Stomach (tissue), 9 donors: ENCODE results near the gene ASMTL. TPM values are rescaled to one million over a fixed set of nuclear protein-coding genes. Genes with fewer than 3 reads are reported as not detected.

Source experiments
- DNase-seq, 2 donors: peaks; one replicate each; pipeline versions ENCODE4 v3.0.0 to v3.0.0-alpha.2; 2013 to 2019
- H3K27ac ChIP-seq, 5 donors: fragments of 200-600 bp in 4 of 5; sonication (generic) in 4 of 5; one replicate each; pipeline ENCODE4 v1.5.1; 2013 to 2019; ENCODE audit warnings: mild to moderate bottlenecking in 1 of 5, moderate library complexity in 1 of 5
- H3K27me3 ChIP-seq, 3 donors: fragments of 200-600 bp; sonication (generic); one replicate each; pipeline ENCODE4 v1.5.1; 2017 to 2019; ENCODE audit warnings: mixed run types in 1 of 3
- H3K36me3 ChIP-seq, 4 donors: fragments of 200-600 bp; sonication (generic); 1 replicate in 3 of 4; 2 replicates in 1 of 4; pipeline ENCODE4 v1.5.1; 2016 to 2019
- H3K4me1 ChIP-seq, 4 donors: fragments of 200-600 bp; sonication (generic); one replicate each; pipeline ENCODE4 v1.5.1; 2016 to 2019
- H3K4me3 ChIP-seq, 4 donors: fragments of 200-600 bp; sonication (generic) in 3 of 4; one replicate each; pipeline ENCODE4 v1.5.1; 2016 to 2019; ENCODE audit warnings: mild to moderate bottlenecking in 1 of 4
- H3K9me3 ChIP-seq, 4 donors: fragments of 200-600 bp; sonication (generic); one replicate each; pipeline ENCODE4 v1.5.1; 2016 to 2019
- EP300 ChIP-seq: sonication (generic); formaldehyde crosslinking; IDR thresholded peaks from one replicate; pipeline ENCODE4 v1.6.1; 2017; ENCODE audit warnings: antibody characterized with exemption
- POLR2A ChIP-seq, 4 donors: fragments of 450-650 bp; IDR thresholded peaks; one replicate each; pipeline ENCODE4 v1.6.1; 2016; ENCODE audit warnings: antibody characterized with exemption in 4 of 4, control low read depth in 2 of 4, mild to moderate bottlenecking in 1 of 4, moderate library complexity in 1 of 4
- POLR2AphosphoS5 ChIP-seq, 3 donors: sonication (generic); formaldehyde crosslinking; IDR thresholded peaks; one replicate each; pipeline ENCODE4 v1.6.1; 2016; ENCODE audit warnings: antibody characterized with exemption in 3 of 3
- WGBS, 5 donors: extraction: QIAGEN DNeasy Blood & Tissue Kit in 3 of 5; methylation state at CpG; one replicate each; pipeline versions ENCODE4 v1.1.5 to v1.1.7; 2013 to 2018; 5-methylcytosine and 5-hydroxymethylcytosine counted together
- intact Hi-C: fragments of 100-400 bp; cut with DNase I; formaldehyde crosslinking; loops from one replicate; pipeline ENCODE4 v1.15.1; 2023; ENCODE audit warnings: low total_unique reads
- polyA plus RNA-seq, 3 donors: library from polyadenylated mRNA; stranded (reverse); fragments of 200-250 nt; gene quantifications; one replicate each; pipeline ENCODE4 v1.2.3, GENCODE V29; 2013
- total RNA-seq, 5 donors: library from RNA; depleted of rRNA; stranded (reverse); fragments of >200 nt; gene quantifications; one replicate each; pipeline versions ENCODE4 v1.1.0 to v1.2.3, GENCODE V29; 2014 to 2016
- TF ChIP-seq, protein P1 (sequence below), 7 experiments: fragments of 450-650 bp in 4 of 7; fragments of 200-600 bp in 3 of 7; sonication (generic) in 3 of 7; IDR thresholded peaks; one replicate each; pipeline ENCODE4 v1.5.1; 2016 to 2019; ENCODE audit warnings: antibody characterized with exemption in 7 of 7, control low read depth in 2 of 7, mild to moderate bottlenecking in 1 of 7
- donor health status: healthy with polysubstance abuse.
- donor health status: Bipolar disorder and iron deficiency.
- donor health status: healthy.

Gene ASMTL
- total and polyA plus RNA-seq, 8 donors = 5.8 to 45.8 (median 17.9) TPM

DNA sequence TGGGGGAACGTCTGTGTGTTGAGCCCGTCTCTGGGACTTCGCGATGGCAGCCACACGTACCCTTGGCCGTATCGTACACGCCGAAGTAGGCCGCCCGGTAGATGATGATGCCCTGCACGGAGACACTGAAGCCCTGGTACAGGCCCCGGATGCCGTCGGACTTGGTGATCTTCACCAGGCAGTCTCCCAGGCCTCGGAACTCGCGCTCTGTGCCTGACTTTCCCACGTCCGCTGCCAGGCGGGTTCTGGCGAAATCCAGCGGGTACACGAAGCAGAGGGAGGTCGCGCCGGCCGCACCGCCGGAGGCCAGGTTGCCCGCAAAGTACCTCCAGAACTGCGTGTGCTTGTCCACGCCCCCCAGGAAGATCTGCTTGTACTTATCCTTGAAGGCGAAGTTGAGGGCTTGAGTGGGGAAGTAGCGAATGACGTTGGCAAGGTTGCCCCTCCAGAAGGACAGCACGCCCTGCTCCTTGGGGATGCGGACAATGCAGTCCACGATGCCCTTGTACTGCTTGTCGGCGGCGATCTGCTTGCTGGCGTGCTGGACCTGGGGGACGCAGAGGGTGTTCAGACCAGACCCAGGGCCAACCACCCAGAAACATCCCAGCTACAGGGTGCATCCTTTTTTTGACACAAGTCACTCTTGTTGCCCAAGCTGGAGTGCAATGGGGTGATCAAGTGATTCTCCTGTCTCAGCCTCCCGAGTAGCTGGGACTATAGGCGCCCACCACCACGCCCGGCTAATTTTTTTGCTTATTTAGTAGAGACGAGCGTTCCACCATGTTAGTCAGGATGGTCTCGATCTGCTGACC lies 63.3 kb downstream of the ASMTL start:
- H3K9me3 ChIP-seq = no peaks in the 10 kb centered on the region
- no peaks in the 10 kb centered on the region for H3K27me3 ChIP-seq
- TF ChIP-seq POLR2A (IDR thresholded peaks at IDR 0.05) = no peak
- TF ChIP-seq EP300 = no peak
- no peak for TF ChIP-seq POLR2AphosphoS5 (IDR thresholded peaks at IDR 0.05)
- TF ChIP-seq, protein P1, sequence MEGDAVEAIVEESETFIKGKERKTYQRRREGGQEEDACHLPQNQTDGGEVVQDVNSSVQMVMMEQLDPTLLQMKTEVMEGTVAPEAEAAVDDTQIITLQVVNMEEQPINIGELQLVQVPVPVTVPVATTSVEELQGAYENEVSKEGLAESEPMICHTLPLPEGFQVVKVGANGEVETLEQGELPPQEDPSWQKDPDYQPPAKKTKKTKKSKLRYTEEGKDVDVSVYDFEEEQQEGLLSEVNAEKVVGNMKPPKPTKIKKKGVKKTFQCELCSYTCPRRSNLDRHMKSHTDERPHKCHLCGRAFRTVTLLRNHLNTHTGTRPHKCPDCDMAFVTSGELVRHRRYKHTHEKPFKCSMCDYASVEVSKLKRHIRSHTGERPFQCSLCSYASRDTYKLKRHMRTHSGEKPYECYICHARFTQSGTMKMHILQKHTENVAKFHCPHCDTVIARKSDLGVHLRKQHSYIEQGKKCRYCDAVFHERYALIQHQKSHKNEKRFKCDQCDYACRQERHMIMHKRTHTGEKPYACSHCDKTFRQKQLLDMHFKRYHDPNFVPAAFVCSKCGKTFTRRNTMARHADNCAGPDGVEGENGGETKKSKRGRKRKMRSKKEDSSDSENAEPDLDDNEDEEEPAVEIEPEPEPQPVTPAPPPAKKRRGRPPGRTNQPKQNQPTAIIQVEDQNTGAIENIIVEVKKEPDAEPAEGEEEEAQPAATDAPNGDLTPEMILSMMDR (IDR thresholded peaks at IDR 0.05) = no peak
- peak overlapping the region in 2 of 4 donors; percentile 92 to 98 for H3K4me3 ChIP-seq
- peaks cover 62 to 66% (median 66%) of the 10 kb centered on the region in 4 donors for H3K36me3 ChIP-seq
- intact Hi-C loops = no loop called here
- H3K4me1 ChIP-seq = peaks cover 33 to 58% (median 49%) of the 10 kb centered on the region in 4 donors
- no peak overlapping the region for H3K27ac ChIP-seq
- DNase-seq = peak in 1 of 2 donors; percentile 24
- whole genome bisulfite sequencing, 5 donors = 87 to 90% (median 88%) methylated on average over 39 to 51 of the region's 51 CpGs

DNA sequence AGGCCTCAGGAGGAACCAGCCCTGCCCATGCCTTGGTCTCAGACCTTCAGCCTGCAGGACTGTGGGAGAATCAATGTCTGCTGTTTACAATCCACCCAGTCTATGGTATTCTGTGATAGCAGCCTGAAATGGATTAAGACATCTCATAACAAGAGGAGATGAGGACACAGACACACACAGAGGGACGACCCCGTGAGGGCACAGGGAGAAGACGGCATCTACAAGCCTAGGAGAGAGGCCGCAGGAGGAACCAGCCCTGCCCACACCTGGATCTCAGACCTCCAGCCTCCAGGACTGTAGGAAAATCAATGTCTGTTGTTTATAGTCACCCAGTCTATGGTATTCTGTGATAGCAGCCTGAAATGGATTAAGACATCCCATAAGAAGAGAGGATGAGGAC lies 64.1 kb downstream of the ASMTL start:
- intact Hi-C loops = no loop called here
- no peak overlapping the region for H3K27ac ChIP-seq
- DNase-seq = peak in 1 of 2 donors; percentile 15
- 82 to 93% (median 88%) methylated on average over 4 of the region's 4 CpGs for WGBS, 5 donors
- H3K9me3 ChIP-seq = no peaks in the 10 kb centered on the region
- TF ChIP-seq EP300 = no peak
- TF ChIP-seq, protein P1 (IDR thresholded peaks at IDR 0.05) = no peak
- no peak for TF ChIP-seq POLR2AphosphoS5 (IDR thresholded peaks at IDR 0.05)
- no peak for TF ChIP-seq POLR2A (IDR thresholded peaks at IDR 0.05)
- H3K36me3 ChIP-seq = peaks cover 62 to 73% (median 73%) of the 10 kb centered on the region in 4 donors
- peaks cover 33 to 50% (median 44%) of the 10 kb centered on the region in 4 donors for H3K4me1 ChIP-seq
- peak overlapping the region in 2 of 4 donors; percentile 92 to 98 for H3K4me3 ChIP-seq
- no peaks in the 10 kb centered on the region for H3K27me3 ChIP-seq

DNA sequence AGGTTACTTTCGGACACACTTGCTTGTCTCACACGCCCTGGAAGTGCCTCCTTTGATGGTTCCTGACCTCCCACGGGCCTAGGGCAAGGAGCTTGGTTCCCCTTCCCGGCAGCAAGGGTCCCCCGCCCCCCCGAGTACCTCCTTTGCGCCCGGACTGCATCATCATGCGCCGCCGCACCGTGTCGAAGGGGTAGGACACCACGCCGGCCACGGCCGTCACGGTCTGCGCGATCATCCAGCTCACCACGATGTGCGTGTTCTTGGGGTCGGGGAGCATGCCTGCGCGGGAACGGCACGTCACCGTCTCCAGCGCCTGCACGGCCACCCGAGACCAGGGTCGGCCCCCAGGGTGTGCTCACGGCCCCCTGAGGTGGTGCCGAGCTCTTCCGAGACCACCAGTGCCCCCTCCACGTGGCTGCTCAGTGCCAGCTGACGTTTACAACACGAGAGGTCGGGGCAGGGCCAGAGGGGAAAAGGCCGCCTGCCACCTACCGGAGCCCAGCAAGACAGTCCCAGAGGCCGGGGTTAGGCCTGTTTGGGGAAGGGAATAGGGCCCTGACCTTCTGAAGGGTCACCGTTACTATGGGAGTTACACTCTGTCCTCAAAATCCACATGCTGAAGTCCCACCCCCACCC lies 65.5 kb downstream of the ASMTL start:
- Histone ChIP-seq H3K4me3 (peak overlapping the region in 1 of 4 donors; percentile 10), H3K36me3 (peaks cover 62 to 81% (median 78%) of the 10 kb centered on the region in 4 donors), H3K27ac (no peak overlapping the region), H3K27me3 (no peaks in the 10 kb centered on the region), H3K9me3 (no peaks in the 10 kb centered on the region), H3K4me1 (peaks cover 32 to 44% (median 38%) of the 10 kb centered on the region in 4 donors)
- intact Hi-C loops = no loop called here
- TF ChIP-seq, protein P1 (IDR thresholded peaks at IDR 0.05) = no peak
- no peak for TF ChIP-seq POLR2AphosphoS5 (IDR thresholded peaks at IDR 0.05)
- WGBS, 5 donors = 91 to 96% (median 93%) methylated on average over 35 to 43 of the region's 43 CpGs
- DNase-seq = no peak

DNA sequence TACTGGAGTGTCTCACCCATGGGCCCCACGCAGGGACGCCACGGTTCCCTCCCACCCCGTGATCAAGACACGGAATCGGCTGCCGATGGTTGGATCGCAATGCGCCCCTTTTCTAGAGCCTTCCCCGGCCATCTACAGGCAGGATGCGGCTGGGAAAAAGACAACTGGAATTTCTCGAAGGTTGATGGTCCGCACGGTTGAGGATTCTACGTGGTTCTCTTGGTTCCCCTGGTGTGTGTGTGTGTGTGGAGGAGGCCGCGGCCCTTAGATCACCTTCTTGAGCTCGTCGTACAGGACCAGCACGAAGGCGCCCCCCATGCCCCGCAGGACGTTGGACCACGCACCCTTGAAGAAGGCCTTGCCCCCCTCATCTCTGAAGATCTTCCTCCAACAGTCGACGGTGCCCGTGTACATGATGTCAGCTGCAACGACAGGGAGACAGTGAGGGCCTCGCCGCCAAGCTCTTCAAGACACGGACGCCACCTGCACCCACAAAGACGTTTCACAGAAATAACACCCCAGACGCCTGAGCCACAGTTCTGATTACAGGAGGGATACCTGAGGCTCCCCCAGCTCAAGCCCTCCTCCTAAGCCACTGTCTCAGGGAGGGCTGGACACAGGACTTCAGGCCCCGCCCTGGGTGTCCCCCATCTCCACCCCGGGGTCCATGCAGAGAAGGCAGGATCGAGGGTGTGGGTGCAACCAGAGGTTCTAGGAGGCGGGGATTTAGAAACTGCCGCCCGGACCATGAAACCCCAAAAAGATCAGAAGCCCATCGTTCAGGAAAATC lies 66.2 kb downstream of the ASMTL start:
- TF ChIP-seq POLR2AphosphoS5 (IDR thresholded peaks at IDR 0.05) (no peak), POLR2A (IDR thresholded peaks at IDR 0.05) (no peak), EP300 (no peak)
- TF ChIP-seq, protein P1 (IDR thresholded peaks at IDR 0.05) = no peak
- H3K4me3 ChIP-seq = no peak overlapping the region
- H3K27me3 ChIP-seq = no peaks in the 10 kb centered on the region
- WGBS, 5 donors = 95 to 96% (median 95%) methylated on average over 32 to 41 of the region's 41 CpGs
- no peak overlapping the region for H3K27ac ChIP-seq
- intact Hi-C loops = no loop called here
- H3K9me3 ChIP-seq = no peaks in the 10 kb centered on the region
- H3K36me3 ChIP-seq = peaks cover 62 to 81% (median 79%) of the 10 kb centered on the region in 4 donors
- peak in 1 of 2 donors; percentile 19 for DNase-seq
- H3K4me1 ChIP-seq = peaks cover 32 to 46% (median 38%) of the 10 kb centered on the region in 4 donors
